ENCODE measurements around the gene AARS2. TPM values are rescaled to one million over a fixed set of nuclear protein-coding genes. Genes with fewer than 3 reads are reported as not detected.
"Not testable (repeated sequence)": the region's sequence is repeated elsewhere in the genome, so short reads cannot be mapped to it uniquely, and the experiment has no call there.

AARS2 gene
- total RNA-seq, 4 donors from 2014 or later, result 6.6 to 10.2 (median 7.8) TPM

DNA sequence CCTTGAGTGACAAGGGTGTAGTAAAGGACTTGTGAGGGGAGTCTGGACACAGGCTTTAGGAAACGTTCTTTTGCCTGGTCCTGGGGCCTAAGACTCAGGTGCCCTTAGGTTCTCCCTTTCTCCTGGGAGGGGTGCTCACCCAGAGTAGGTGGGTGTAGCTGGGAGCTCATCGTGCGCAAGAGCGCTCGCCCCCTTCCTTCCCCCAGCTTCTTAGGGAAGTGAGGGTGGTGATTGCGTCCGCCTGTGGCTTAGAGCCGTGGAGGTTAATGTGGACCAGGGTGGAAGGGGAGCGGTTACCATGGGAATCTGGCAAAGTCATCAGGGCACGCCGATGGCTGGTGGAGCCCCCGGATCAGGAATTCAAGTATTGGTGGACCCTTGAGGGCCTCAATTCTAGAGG lies 3.3 kb upstream of the AARS2 start:
- Histone ChIP-seq H3K9me3 (no peaks in the 10 kb centered on the region), H3K27me3 (peaks cover 0 to 21% (median 0%) of the 10 kb centered on the region in 4 donors), H3K4me3 (no peak overlapping the region), H3K4me1 (peaks cover 8 to 19% (median 14%) of the 10 kb centered on the region in 4 donors), H3K36me3 (peaks cover 0 to 4% (median 1%) of the 10 kb centered on the region in 4 donors), H3K27ac (replicated peaks in 1 of 4) (no peak overlapping the region)
- no peak for DNase-seq (ENCODE audit: extremely low spot score)
- TF ChIP-seq EP300 (IDR thresholded peaks at IDR 0.05), result no peak
- TF ChIP-seq CTCF (IDR thresholded peaks at IDR 0.05), result no peak
- no peak for TF ChIP-seq POLR2A (IDR thresholded peaks at IDR 0.05; ENCODE audit: low read depth)
- no peak for TF ChIP-seq POLR2AphosphoS5 (IDR thresholded peaks at IDR 0.05)
- intact Hi-C loops (cut with DNase I), result no loop called here
- WGBS, result 74% methylated on average over 12 of the region's 12 CpGs

DNA sequence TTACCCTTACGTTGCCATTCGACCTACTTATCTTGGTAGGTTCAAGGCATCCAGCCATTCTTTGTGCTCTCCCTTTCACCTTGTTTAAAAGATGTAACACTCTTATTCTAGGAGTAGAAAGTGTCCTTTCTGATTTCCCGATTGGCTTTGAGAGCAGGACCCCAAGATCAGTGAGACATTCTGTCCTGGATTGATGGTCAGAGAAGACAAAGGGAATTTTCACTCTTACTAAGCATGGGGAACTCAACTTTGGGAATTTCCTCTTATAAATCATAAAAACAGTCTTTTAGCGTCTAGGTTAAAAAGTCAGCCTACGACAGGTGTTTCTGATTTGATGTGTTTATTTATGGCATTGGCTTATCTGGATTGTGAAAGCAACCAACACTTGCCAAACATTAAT lies 2.8 kb upstream of the AARS2 start:
- H3K4me3 ChIP-seq, result no peak overlapping the region
- intact Hi-C loops (cut with DNase I), result no loop called here
- TF ChIP-seq POLR2AphosphoS5 (IDR thresholded peaks at IDR 0.05), result no peak
- no peak for TF ChIP-seq POLR2A (IDR thresholded peaks at IDR 0.05; ENCODE audit: low read depth)
- TF ChIP-seq CTCF (IDR thresholded peaks at IDR 0.05), result no peak
- no peak for TF ChIP-seq EP300 (IDR thresholded peaks at IDR 0.05)
- peaks cover 0 to 21% (median 0%) of the 10 kb centered on the region in 4 donors for H3K27me3 ChIP-seq
- H3K9me3 ChIP-seq, result no peaks in the 10 kb centered on the region
- no peak for DNase-seq (ENCODE audit: extremely low spot score)
- no peak overlapping the region for H3K27ac ChIP-seq (replicated peaks in 1 of 4)
- peaks cover 8 to 19% (median 14%) of the 10 kb centered on the region in 4 donors for H3K4me1 ChIP-seq
- H3K36me3 ChIP-seq, result peaks cover 3 to 10% (median 7%) of the 10 kb centered on the region in 4 donors
- 82% methylated on average over 5 of the region's 5 CpGs for WGBS

DNA sequence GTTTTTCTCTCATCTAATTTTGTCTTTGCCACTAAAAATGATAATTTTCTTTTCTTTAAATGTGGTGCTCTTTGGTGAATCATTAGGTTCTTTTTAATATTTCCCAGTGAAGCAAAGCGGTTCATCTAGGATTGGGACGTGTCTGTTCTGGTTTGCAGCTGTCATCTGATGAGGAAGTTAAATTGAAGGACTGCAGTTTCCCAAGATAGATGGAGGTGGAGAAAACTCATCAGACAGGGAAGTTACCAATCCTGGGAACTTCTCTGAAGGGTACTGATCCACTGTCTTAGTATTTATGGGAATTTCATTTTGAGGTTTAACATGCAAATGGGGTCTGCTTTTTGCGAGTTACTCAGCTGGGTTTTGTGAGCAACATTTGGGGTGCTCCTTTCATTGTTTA lies 2.4 kb upstream of the AARS2 start:
- no peaks in the 10 kb centered on the region for H3K9me3 ChIP-seq
- H3K4me3 ChIP-seq, result no peak overlapping the region
- no peak overlapping the region for H3K27ac ChIP-seq (replicated peaks in 1 of 4)
- peaks cover 8 to 19% (median 14%) of the 10 kb centered on the region in 4 donors for H3K4me1 ChIP-seq
- intact Hi-C loops (cut with DNase I), result no loop called here
- no peak for TF ChIP-seq EP300 (IDR thresholded peaks at IDR 0.05)
- TF ChIP-seq POLR2AphosphoS5 (IDR thresholded peaks at IDR 0.05), result no peak
- no peak for TF ChIP-seq CTCF (IDR thresholded peaks at IDR 0.05)
- no peak for TF ChIP-seq POLR2A (IDR thresholded peaks at IDR 0.05; ENCODE audit: low read depth)
- peaks cover 0 to 21% (median 0%) of the 10 kb centered on the region in 4 donors for H3K27me3 ChIP-seq
- H3K36me3 ChIP-seq, result peaks cover 7 to 14% (median 11%) of the 10 kb centered on the region in 4 donors
- DNase-seq (ENCODE audit: extremely low spot score), result no peak
- WGBS, result 70% methylated on average over 3 of the region's 3 CpGs

- WGBS, result 94% methylated on average over 8 of the region's 8 CpGs
- H3K4me1 ChIP-seq, result peaks cover 8 to 19% (median 14%) of the 10 kb centered on the region in 4 donors
- H3K27me3 ChIP-seq, result peaks cover 0 to 14% (median 0%) of the 10 kb centered on the region in 4 donors
- peaks cover 13 to 23% (median 20%) of the 10 kb centered on the region in 4 donors for H3K36me3 ChIP-seq
- H3K27ac ChIP-seq (replicated peaks in 1 of 4); DNase-seq (ENCODE audit: extremely low spot score); intact Hi-C loops (cut with DNase I); H3K4me3 ChIP-seq; H3K9me3 ChIP-seq: not testable (repeated sequence)
Measured at GRCh38 chr6:44314657-44315056, 1.5 kb upstream of the AARS2 start.

DNA sequence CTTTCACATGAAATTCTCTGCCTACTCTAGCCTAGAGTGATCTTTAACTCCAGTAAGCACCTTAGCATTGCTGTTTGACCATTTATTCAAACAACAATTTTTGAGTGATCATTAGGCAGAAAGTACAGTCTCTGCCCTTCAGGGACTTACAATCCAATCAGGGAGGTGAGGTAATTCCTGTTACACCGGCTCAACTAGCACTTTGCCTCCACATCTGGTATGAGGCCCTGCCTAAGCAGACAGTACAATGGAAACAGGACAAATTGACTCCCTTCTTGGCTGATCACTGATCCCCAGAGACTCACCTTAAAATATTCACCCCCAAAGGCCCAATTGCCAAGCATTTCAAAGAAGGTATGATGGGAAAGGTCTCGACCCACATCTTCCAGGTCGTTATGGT lies 1.4 kb downstream of the AARS2 start:
- TF ChIP-seq POLR2A (IDR thresholded peaks at IDR 0.05; ENCODE audit: low read depth) (no peak), POLR2AphosphoS5 (IDR thresholded peaks at IDR 0.05) (no peak)
- H3K27ac ChIP-seq (replicated peaks in 1 of 4), result no peak overlapping the region
- 79% methylated on average over 3 of the region's 3 CpGs for WGBS
- peak overlapping the region in 1 of 4 donors; percentile 92 for H3K4me3 ChIP-seq
- H3K4me1 ChIP-seq, result peaks cover 8 to 19% (median 14%) of the 10 kb centered on the region in 4 donors
- intact Hi-C loops (cut with DNase I), result no loop called here
- no peak for DNase-seq (ENCODE audit: extremely low spot score)
- H3K27me3 ChIP-seq, result no peaks in the 10 kb centered on the region
- no peaks in the 10 kb centered on the region for H3K9me3 ChIP-seq
- H3K36me3 ChIP-seq, result peaks cover 18 to 52% (median 47%) of the 10 kb centered on the region in 4 donors

DNA sequence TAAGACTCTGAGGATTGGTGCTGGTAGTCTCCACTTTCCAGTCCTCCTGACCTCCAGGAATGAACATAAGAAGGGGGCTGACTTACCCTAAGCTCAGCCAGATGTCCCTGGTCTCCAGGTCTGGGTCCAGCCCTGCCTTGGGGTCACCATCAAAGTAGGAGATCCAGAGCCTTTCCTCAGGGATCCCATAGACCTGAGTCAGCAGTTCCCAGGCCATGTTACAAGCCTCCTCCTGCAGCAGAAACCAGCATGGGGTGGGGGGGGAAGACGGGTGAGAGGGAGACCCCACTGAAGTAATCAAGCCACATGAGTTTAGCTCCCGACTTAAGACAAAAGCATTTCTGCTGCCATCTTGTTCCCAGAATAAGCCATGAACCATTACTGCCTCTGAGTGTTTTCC lies 1.8 kb downstream of the AARS2 start:
- intact Hi-C loops (cut with DNase I), result no loop called here
- 89% methylated on average over 2 of the region's 2 CpGs for WGBS
- no peak for DNase-seq (ENCODE audit: extremely low spot score)
- Histone ChIP-seq H3K9me3 (no peaks in the 10 kb centered on the region), H3K27me3 (no peaks in the 10 kb centered on the region), H3K27ac (replicated peaks in 1 of 4) (no peak overlapping the region), H3K4me1 (peaks cover 8 to 19% (median 14%) of the 10 kb centered on the region in 4 donors), H3K36me3 (peaks cover 22 to 56% (median 51%) of the 10 kb centered on the region in 4 donors), H3K4me3 (no peak overlapping the region)
- TF ChIP-seq POLR2A (IDR thresholded peaks at IDR 0.05; ENCODE audit: low read depth) (no peak), CTCF (IDR thresholded peaks at IDR 0.05) (no peak), EP300 (IDR thresholded peaks at IDR 0.05) (no peak), POLR2AphosphoS5 (IDR thresholded peaks at IDR 0.05) (no peak)
